Upper lobe of left lung (tissue), 6 donors: Measurements from ENCODE around the gene TANC2. TPM values are rescaled to one million over a fixed set of nuclear protein-coding genes. Genes with fewer than 3 reads are reported as not detected.

Source experiments
- ATAC-seq, 2 donors: fragments of 200-7000 bp; cut with Tn5 transposase; one replicate each; pipeline ENCODE4 v1.9.1; 2022; ENCODE audit warnings: mild to moderate bottlenecking in 2 of 2, moderate library complexity in 2 of 2; ENCODE audit not compliant: low FRiP score in 2 of 2
- DNase-seq, 2 donors: peaks; one replicate each; pipeline ENCODE4 v3.0.0-alpha.2; 2019 to 2020
- H3K27ac ChIP-seq, 4 donors: fragments of 200-600 bp; sonication (generic); one replicate each; pipeline ENCODE4 v1.5.1; 2016 to 2019
- H3K27me3 ChIP-seq, 4 donors: fragments of 200-600 bp; sonication (generic); one replicate each; pipeline ENCODE4 v1.5.1; 2017 to 2019
- H3K36me3 ChIP-seq, 4 donors: fragments of 200-600 bp; sonication (generic); one replicate each; pipeline ENCODE4 v1.5.1; 2016 to 2019
- H3K4me1 ChIP-seq, 4 donors: fragments of 200-600 bp; sonication (generic); one replicate each; pipeline ENCODE4 v1.5.1; 2018 to 2019
- H3K4me3 ChIP-seq, 4 donors: fragments of 200-600 bp; sonication (generic); one replicate each; pipeline ENCODE4 v1.5.1; 2017 to 2019; ENCODE audit warnings: mild to moderate bottlenecking in 2 of 4, moderate library complexity in 1 of 4
- H3K9me3 ChIP-seq, 4 donors: fragments of 200-600 bp; sonication (generic); one replicate each; pipeline ENCODE4 v1.5.1; 2018 to 2019
- EP300 ChIP-seq, 4 donors: sonication (generic); formaldehyde crosslinking; IDR thresholded peaks; one replicate each; pipeline ENCODE4 v1.5.1; 2017; ENCODE audit warnings: antibody characterized with exemption in 4 of 4, control low read depth in 2 of 4
- POLR2A ChIP-seq, 4 donors: fragments of 450-650 bp; IDR thresholded peaks; one replicate each; pipeline ENCODE4 v1.5.1; 2016 to 2017; ENCODE audit warnings: antibody characterized with exemption in 4 of 4, mild to moderate bottlenecking in 2 of 4
- POLR2AphosphoS5 ChIP-seq, 2 donors: sonication (generic); formaldehyde crosslinking; IDR thresholded peaks; one replicate each; pipeline ENCODE4 v1.5.1; 2017; ENCODE audit warnings: antibody characterized with exemption in 2 of 2
- WGBS, 2 donors: methylation state at CpG; one replicate each; pipeline ENCODE4 v1.1.5; 2017 to 2018; 5-methylcytosine and 5-hydroxymethylcytosine counted together
- total RNA-seq, 6 donors: library from RNA; depleted of rRNA in 4 of 6; stranded (reverse); fragments of >200 nt in 4 of 6; gene quantifications; one replicate each; pipeline versions ENCODE4 v1.1.0 to v1.2.1, GENCODE V29; 2016 to 2021
- TF ChIP-seq, protein P1 (sequence below), 6 experiments: fragments of 450-650 bp in 4 of 6; fragments of 200-600 bp in 2 of 6; sonication (generic) in 2 of 6; IDR thresholded peaks; one replicate each; pipeline ENCODE4 v1.5.1; 2016 to 2019; ENCODE audit warnings: antibody characterized with exemption in 6 of 6
- donor health status: DM: no; HTN: no; CAD: no; lungs with moderate emphysema.
- donor health status: DM: no; HTN: yes; CAD: no; lungs with severe emphysema.

Gene TANC2
- total RNA-seq, 6 donors from 2014 or later: 64.9 to 134 (median 98.4) TPM

DNA sequence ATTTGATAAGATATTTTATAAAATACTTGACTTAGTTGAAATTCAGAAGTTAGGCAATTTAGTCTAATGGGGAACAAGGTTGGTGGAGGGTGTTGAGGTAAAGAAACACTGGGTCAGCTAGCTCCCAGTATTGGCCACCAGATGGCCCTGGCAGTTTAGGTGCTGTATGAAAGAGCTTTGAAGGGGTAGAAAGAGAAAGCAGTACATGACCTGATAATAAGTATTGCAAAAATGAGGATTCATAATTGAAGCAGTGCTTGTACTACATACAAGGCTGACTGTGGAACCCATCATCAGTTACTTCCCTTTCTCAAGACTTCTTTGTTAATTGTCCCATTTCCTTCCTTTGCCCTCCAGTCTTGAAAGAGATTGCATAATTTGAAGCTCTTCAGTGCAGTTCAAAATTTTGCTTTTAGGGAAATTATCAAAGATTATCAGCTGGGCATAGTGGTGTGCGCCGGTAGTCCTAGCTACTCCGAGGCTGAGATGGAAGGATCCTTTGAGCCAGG lies 29.4 kb downstream of the TANC2 start:
- no peak overlapping the region for H3K4me3 ChIP-seq
- peak; percentile 61 for ATAC-seq
- WGBS, 2 donors: 40 to 57% methylated on average over 3 of the region's 3 CpGs
- no peak overlapping the region for H3K27ac ChIP-seq
- no peaks in the 10 kb centered on the region for H3K9me3 ChIP-seq
- TF ChIP-seq EP300 (IDR thresholded peaks at IDR 0.05): no peak
- TF ChIP-seq, protein P1, sequence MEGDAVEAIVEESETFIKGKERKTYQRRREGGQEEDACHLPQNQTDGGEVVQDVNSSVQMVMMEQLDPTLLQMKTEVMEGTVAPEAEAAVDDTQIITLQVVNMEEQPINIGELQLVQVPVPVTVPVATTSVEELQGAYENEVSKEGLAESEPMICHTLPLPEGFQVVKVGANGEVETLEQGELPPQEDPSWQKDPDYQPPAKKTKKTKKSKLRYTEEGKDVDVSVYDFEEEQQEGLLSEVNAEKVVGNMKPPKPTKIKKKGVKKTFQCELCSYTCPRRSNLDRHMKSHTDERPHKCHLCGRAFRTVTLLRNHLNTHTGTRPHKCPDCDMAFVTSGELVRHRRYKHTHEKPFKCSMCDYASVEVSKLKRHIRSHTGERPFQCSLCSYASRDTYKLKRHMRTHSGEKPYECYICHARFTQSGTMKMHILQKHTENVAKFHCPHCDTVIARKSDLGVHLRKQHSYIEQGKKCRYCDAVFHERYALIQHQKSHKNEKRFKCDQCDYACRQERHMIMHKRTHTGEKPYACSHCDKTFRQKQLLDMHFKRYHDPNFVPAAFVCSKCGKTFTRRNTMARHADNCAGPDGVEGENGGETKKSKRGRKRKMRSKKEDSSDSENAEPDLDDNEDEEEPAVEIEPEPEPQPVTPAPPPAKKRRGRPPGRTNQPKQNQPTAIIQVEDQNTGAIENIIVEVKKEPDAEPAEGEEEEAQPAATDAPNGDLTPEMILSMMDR (IDR thresholded peaks at IDR 0.05): peak in 2 of 6 experiments; percentile 35 to 37
- TF ChIP-seq POLR2A (IDR thresholded peaks at IDR 0.05): no peak
- TF ChIP-seq POLR2AphosphoS5 (IDR thresholded peaks at IDR 0.05): no peak
- H3K36me3 ChIP-seq: no peaks in the 10 kb centered on the region
- H3K27me3 ChIP-seq: no peaks in the 10 kb centered on the region
- H3K4me1 ChIP-seq: peaks cover 0 to 12% (median 5%) of the 10 kb centered on the region in 4 donors
- no peak for DNase-seq

DNA sequence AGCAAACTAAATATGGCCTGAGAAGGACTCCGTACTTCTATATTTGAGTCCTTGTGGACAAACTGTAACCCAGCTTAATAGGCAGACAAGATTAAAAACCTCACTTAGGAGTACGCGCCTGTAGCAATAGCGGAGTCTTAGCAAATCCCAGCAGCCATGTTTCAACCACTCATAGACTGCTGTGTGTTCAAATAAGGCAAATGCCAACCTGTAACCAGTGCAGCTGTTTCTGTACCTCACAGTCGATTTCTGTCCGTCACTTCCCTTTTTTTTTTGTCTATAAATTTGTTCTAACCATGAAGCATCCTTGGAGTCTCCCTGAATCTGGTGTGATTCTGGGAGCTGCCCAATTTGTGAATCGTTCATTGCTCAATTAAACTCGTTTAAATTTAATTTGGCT lies 30.2 kb downstream of the TANC2 start:
- no peaks in the 10 kb centered on the region for H3K27me3 ChIP-seq
- TF ChIP-seq EP300 (IDR thresholded peaks at IDR 0.05): no peak
- TF ChIP-seq POLR2A (IDR thresholded peaks at IDR 0.05): no peak
- TF ChIP-seq, protein P1 (IDR thresholded peaks at IDR 0.05): no peak
- ATAC-seq: no peak
- no peaks in the 10 kb centered on the region for H3K9me3 ChIP-seq
- no peak for DNase-seq
- H3K4me1 ChIP-seq: peaks cover 0 to 12% (median 5%) of the 10 kb centered on the region in 4 donors
- H3K36me3 ChIP-seq: no peaks in the 10 kb centered on the region
- no peak overlapping the region for H3K27ac ChIP-seq
- 84 to 86% methylated on average over 8 of the region's 8 CpGs for WGBS, 2 donors
- H3K4me3 ChIP-seq: no peak overlapping the region

DNA sequence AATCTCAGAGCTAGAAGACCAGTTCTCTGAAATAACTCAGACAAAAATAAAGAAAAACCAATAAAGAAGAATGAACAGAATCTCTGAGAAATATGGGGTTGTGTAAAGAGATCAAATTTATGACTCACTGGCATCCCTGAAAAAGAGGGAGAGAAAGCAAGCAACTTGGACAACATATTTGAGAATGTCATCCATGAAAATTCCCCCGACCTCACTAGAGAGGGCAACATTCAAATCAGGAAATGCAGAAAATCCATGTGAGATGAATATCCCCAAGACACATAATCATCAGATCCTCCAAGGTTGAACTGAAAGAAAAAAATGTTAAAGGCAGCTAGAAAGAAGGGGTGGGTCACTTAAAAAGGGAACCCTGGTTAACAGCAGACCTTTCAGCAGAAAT lies 32.1 kb downstream of the TANC2 start:
- Histone ChIP-seq H3K4me1 (peaks cover 0 to 12% (median 5%) of the 10 kb centered on the region in 4 donors), H3K36me3 (no peaks in the 10 kb centered on the region), H3K27ac (no peak overlapping the region), H3K9me3 (no peaks in the 10 kb centered on the region), H3K4me3 (no peak overlapping the region), H3K27me3 (no peaks in the 10 kb centered on the region)
- ATAC-seq (no peak), DNase-seq (no peak)
- WGBS, 2 donors: 81 to 94% methylated on average over 1 of the region's 1 CpG
- TF ChIP-seq POLR2AphosphoS5 (IDR thresholded peaks at IDR 0.05): no peak
- no peak for TF ChIP-seq POLR2A (IDR thresholded peaks at IDR 0.05)
- TF ChIP-seq EP300 (IDR thresholded peaks at IDR 0.05): no peak
- TF ChIP-seq, protein P1 (IDR thresholded peaks at IDR 0.05): no peak

DNA sequence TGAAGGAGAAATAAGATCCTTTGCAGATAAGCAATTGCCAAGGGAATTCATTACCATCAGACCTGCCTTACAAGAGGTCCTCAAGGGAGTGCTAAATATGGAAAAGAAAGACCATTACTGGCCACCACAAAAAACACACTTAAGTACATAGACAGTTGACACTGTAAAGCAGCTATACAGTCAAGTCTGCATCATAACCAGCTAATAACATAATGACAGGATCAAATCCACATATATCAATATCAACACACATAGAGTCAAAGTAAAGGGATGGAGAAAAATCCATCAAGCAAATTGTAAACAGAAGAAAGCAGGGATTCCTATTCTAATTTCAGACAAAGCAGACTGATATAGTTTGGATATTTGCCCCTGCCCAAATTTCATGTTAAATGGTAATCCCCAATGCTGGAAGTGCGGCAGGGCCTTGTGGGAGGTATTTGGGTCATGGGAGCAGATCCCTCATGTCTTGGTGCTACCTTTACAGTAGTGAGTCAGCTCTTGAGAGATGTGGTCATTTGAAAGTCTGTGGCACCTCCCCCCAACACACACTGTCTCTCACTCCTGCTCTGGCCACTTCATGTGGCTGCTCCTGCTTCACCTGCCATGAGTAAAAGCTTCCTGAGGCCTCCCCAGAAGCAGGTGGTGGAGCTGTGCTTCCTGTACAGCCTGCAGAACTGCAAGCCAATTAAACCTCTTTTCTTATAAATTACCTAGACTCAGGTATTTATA lies 32.8 kb downstream of the TANC2 start:
- Histone ChIP-seq H3K4me3 (no peak overlapping the region), H3K36me3 (no peaks in the 10 kb centered on the region), H3K4me1 (peaks cover 0 to 12% (median 5%) of the 10 kb centered on the region in 4 donors), H3K27me3 (no peaks in the 10 kb centered on the region), H3K9me3 (no peaks in the 10 kb centered on the region), H3K27ac (no peak overlapping the region)
- TF ChIP-seq EP300 (IDR thresholded peaks at IDR 0.05) (no peak), POLR2AphosphoS5 (IDR thresholded peaks at IDR 0.05) (no peak), POLR2A (IDR thresholded peaks at IDR 0.05) (no peak)
- TF ChIP-seq, protein P1 (IDR thresholded peaks at IDR 0.05): no peak
- 88 to 89% methylated on average over 1 of the region's 1 CpG for WGBS, 2 donors
- DNase-seq (no peak), ATAC-seq (no peak)

DNA sequence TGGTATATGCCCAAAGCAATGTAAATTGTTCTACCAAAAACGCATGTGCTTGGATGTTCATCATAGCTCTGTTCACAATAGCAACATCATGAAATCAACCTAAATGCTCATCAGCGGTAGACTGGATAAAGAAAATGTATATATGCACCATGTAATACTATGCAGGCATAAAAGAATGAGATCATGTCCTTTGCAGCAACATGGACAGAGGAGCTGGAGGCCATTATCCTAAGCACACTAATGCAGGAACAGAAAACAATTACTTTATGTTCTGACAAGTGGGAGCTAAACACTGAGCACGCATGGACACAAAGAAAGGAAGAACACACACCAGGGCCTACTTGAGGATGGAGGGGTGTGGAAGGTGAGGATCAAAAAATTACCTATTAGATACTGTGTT lies 33.7 kb downstream of the TANC2 start:
- TF ChIP-seq, protein P1 (IDR thresholded peaks at IDR 0.05): no peak
- no peak for TF ChIP-seq POLR2A (IDR thresholded peaks at IDR 0.05)
- no peak for TF ChIP-seq EP300 (IDR thresholded peaks at IDR 0.05)
- no peak for TF ChIP-seq POLR2AphosphoS5 (IDR thresholded peaks at IDR 0.05)
- DNase-seq: no peak
- H3K27ac ChIP-seq: no peak overlapping the region
- 89 to 91% methylated on average over 3 of the region's 3 CpGs for WGBS, 2 donors
- no peak overlapping the region for H3K4me3 ChIP-seq
- no peaks in the 10 kb centered on the region for H3K36me3 ChIP-seq
- H3K27me3 ChIP-seq: no peaks in the 10 kb centered on the region
- no peak for ATAC-seq
- H3K4me1 ChIP-seq: peaks cover 0 to 12% (median 5%) of the 10 kb centered on the region in 4 donors
- no peaks in the 10 kb centered on the region for H3K9me3 ChIP-seq
